Eye (tissue), 1 donor: Measurements from ENCODE around the gene SEPTIN2.
"Not testable (repeated sequence)": the region's sequence is repeated elsewhere in the genome, so short reads cannot be mapped to it uniquely, and the experiment has no call there.

Experiments
- DNase-seq: peaks from one replicate; pipeline ENCODE4 v3.0.0-alpha.2; 2015

Gene SEPTIN2

GRCh38 chr2:241390301-241391206, 74.8 kb downstream of the SEPTIN2 start:
- DNase-seq, result no peak

GRCh38 chr2:241391892-241392665, 76.4 kb downstream of the SEPTIN2 start:
- DNase-seq, result peak; percentile 24

DNA sequence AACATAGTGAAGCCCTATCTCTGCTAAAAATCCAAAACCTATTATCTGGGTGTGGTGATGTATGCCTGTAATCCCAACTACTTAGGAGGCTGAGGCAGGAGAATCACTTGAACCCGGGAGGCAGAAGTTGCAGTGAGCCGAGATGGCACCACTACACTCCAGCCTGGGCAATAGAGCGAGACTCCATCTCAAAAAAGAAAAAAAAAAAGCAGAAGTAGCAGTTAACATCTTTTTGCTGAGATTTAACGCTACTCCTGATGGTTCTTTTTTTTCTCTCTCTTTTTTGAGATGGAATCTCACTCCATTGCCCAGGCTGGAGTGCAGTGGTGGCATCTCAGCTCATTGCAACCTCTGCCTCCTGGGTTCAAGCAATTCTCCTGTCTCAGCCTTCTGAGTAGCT, 77.0 kb downstream of the SEPTIN2 start:
- DNase-seq, result not testable (repeated sequence)

DNA sequence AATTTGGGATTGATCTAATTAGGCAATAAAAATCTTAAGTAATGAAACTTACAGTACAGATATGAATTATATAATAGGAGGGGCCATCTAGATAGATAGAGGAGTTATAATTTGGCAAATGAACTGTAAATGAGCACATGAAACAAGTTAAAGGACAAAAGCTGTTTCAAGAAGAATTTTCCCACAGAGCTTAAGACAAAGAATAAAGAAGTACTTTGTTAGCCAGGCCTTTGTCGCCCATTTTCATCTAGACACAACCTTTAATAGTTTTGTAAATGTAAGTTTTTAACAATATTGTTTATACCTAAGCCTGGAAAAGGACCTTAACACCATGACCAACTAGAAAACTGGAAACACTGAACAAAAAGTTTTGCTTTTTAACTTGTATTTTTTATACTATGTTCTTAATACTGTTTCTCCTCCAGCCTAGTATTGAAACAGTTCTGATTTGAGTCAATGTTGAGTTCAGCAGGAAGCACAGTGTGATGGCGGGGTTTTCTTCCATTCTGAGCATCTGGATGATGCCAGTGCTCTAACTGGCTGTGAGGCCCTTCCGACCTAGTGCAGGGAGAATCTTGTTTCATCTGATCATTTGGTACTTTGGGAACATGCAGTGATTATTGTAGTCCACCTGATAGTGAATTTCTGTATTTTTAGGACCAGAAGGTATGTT, 77.9 kb downstream of the SEPTIN2 start:
- peak; percentile 9 for DNase-seq

- not testable (repeated sequence) for DNase-seq
These were observed 81.1 kb downstream of the SEPTIN2 start for GRCh38 chr2:241396809-241397208.

DNA sequence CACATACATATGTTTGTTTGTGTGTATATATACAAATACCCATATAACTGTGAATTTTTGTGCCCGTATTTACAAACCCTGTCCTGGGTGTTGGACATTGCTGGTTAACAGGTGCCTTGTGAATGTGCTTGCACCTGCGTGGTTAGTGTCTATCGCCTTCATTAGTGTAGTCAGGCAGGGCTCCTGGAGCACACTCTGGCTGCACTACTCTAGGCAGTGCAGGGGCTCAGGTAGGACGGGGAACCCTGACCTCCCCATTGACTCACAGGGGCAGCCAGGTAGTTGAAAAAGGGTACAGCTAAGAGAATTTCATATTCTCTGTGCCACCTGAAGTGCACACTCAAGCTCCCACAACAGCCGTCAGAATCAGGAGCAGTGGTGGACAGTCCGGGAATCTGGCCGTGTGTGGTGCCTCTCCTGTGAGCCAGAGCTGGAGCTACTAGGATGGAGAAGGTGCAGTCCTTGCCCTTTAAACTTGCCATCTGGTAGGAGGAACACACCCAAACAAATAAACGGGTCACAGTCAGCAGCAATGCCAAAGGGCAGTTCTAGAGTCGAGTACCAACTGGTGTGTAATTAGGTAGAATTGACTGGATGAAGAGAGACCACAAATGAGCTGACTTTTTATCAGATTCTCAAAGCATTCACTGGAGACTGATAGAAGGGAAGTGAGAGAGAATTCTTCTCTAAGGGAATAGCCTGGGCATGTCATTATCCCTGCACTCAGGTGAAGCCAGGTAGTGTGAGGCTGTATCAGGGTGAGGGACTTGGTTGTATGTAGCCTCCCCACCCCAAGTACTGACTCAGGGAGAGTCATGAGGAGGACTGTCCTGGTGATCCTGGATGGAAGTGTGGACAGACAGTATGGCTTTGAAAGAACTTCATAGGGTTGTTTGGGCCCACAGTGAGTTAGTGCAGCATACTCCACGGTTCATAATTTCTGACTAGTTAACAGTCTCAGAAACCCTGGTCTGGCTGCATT, 84.5 kb downstream of the SEPTIN2 start:
- DNase-seq, result no peak
